Endothelial cell of umbilical vein (primary cell): ENCODE data around the gene ZNF423.

Source experiments
- EZH2 ChIP-seq: IDR thresholded peaks from 2 replicates; pipeline ENCODE4 v1.6.1; 2012; ENCODE audit warnings: borderline replicate concordance, low read depth, mild to moderate bottlenecking, moderate library complexity, low read length, inconsistent platforms; ENCODE audit not compliant: severe bottlenecking
- POLR2A ChIP-seq: IDR thresholded peaks from 2 replicates; pipeline ENCODE4 v1.6.1; 2012; ENCODE audit warnings: low read depth, mild to moderate bottlenecking, control low read depth, low read length
- TF ChIP-seq, protein P1 (sequence below), 2 donors: IDR thresholded peaks; 1 replicate in 1 of 2; 2 replicates in 1 of 2; pipeline ENCODE4 v1.5.1; 2011; ENCODE audit warnings: low read length in 2 of 2, mild to moderate bottlenecking in 2 of 2, moderate library complexity in 2 of 2, control low read depth in 1 of 2, inconsistent platforms in 1 of 2, low read depth in 1 of 2; ENCODE audit not compliant: insufficient read depth in 1 of 2; ENCODE audit errors: extremely low read depth in 1 of 2

DNA sequence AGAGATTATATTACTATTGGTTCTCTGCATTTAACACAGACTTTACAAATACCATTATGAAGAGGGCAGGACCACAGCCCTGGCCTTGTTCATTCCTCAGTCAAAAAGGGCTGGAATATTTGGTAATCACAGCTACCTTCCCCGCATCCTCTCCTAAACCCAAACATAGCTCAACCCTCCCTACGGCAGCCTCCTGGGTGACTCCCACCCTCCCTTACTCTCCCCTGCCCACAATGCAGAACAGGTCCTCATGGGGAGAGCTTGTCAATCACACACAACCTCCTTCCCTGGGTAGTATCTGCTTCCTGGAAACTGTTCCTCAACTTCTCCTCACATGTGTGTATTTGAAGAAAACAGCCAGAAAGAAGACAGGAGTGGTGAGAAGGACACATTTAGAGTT lies 258.1 kb downstream of the ZNF423 start:
- TF ChIP-seq, protein P1, sequence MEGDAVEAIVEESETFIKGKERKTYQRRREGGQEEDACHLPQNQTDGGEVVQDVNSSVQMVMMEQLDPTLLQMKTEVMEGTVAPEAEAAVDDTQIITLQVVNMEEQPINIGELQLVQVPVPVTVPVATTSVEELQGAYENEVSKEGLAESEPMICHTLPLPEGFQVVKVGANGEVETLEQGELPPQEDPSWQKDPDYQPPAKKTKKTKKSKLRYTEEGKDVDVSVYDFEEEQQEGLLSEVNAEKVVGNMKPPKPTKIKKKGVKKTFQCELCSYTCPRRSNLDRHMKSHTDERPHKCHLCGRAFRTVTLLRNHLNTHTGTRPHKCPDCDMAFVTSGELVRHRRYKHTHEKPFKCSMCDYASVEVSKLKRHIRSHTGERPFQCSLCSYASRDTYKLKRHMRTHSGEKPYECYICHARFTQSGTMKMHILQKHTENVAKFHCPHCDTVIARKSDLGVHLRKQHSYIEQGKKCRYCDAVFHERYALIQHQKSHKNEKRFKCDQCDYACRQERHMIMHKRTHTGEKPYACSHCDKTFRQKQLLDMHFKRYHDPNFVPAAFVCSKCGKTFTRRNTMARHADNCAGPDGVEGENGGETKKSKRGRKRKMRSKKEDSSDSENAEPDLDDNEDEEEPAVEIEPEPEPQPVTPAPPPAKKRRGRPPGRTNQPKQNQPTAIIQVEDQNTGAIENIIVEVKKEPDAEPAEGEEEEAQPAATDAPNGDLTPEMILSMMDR (IDR thresholded peaks at IDR 0.05; ENCODE audit: extremely low read depth in 1 of 2, insufficient read depth in 1 of 2, low read depth in 1 of 2, low read length in 2 of 2): no peak
- TF ChIP-seq EZH2: no peak
- no peak for TF ChIP-seq POLR2A
